ENCODE data around the gene ZGPAT. TPM values are rescaled to one million over a fixed set of nuclear protein-coding genes. Genes with fewer than 3 reads are reported as not detected.
A peak's percentile ranks its signal among the peaks of the same experiment; 100 is the strongest.

Gene ZGPAT
- total RNA-seq, 4 donors from 2014 or later: 13.4 to 20.8 (median 15.5) TPM

DNA sequence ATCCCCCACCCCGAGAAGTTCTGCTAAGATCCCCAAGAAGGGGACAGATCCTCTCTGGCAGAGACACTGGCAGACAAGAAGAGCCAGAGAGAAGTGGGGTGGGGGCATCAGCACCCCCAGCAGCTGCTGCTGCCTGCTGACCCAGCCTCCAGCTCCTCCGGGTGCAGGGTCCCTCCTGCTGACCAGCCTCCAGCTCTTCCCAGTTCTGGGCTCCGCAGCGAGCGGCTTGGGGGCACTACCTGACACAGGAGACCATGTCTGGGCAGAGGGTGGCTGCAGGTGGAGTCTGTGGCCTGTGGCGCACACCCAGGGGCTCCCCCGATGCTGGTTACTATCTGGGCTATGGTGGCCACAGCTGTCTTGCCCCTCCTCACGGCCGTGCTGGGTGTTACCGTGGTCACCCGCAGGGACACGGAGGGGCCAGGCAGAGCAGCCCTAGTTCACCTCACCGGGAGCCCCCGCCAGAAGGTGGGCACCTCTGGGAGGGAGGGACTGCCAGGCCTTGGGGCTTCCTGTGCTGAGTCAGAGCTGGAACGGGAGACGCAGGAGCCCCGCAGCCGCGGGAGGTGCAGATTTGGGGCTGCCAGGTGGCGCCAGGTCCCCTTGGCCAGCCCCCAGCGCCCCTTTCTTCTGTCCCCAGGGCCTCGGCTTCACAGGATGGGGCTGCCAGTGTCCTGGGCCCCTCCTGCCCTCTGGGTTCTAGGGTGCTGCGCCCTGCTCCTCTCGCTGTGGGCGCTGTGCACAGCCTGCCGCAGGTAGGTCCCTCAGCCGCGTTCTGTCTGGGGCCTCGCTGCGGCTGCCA lies 29.3 kb downstream of the ZGPAT start:
- Histone ChIP-seq H3K36me3 (peaks cover 0 to 35% of the 10 kb centered on the region in 2 donors), H3K4me3 (no peak overlapping the region), H3K27ac (no peak overlapping the region), H3K4me1 (peaks cover 17 to 32% of the 10 kb centered on the region in 2 donors), H3K27me3 (no peaks in the 10 kb centered on the region), H3K9me3 (no peaks in the 10 kb centered on the region)
- in situ Hi-C loops (cut with MboI; ENCODE audit: low sequenced_read_pairs in 4 of 4): no loop called here
- ATAC-seq (no peak), DNase-seq (no peak)
- intact Hi-C loops (cut with DNase I; ENCODE audit: low total_unique reads): loop anchor here (5.0 kb wide), 1 partner anchor 95 kb away; no protein-coding TSS in a partner anchor
- TF ChIP-seq, protein P1, sequence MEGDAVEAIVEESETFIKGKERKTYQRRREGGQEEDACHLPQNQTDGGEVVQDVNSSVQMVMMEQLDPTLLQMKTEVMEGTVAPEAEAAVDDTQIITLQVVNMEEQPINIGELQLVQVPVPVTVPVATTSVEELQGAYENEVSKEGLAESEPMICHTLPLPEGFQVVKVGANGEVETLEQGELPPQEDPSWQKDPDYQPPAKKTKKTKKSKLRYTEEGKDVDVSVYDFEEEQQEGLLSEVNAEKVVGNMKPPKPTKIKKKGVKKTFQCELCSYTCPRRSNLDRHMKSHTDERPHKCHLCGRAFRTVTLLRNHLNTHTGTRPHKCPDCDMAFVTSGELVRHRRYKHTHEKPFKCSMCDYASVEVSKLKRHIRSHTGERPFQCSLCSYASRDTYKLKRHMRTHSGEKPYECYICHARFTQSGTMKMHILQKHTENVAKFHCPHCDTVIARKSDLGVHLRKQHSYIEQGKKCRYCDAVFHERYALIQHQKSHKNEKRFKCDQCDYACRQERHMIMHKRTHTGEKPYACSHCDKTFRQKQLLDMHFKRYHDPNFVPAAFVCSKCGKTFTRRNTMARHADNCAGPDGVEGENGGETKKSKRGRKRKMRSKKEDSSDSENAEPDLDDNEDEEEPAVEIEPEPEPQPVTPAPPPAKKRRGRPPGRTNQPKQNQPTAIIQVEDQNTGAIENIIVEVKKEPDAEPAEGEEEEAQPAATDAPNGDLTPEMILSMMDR (IDR thresholded peaks at IDR 0.05 in 4 of 5, conservative IDR thresholded peaks at IDR 0.05 in 1 of 5): no peak
- TF ChIP-seq POLR2A (IDR thresholded peaks at IDR 0.05): no peak

DNA sequence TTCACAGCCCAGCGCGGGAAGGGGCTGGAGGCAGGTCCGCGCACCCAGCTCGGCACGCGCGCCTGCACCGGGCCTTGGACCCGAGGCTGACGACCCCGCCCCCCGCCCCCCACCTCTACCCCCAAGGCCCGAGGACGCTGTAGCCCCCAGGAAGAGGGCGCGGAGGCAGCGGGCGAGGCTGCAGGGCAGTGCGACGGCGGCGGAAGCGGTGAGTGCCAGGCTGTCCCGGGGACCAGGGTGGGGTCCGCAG lies 29.8 kb downstream of the ZGPAT start:
- intact Hi-C loops (cut with DNase I; ENCODE audit: low total_unique reads): loop anchor here (5.0 kb wide), 1 partner anchor 95 kb away; no protein-coding TSS in a partner anchor
- Histone ChIP-seq H3K27me3 (no peaks in the 10 kb centered on the region), H3K27ac (no peak overlapping the region), H3K36me3 (peaks cover 0 to 35% of the 10 kb centered on the region in 2 donors), H3K4me1 (peaks cover 17 to 32% of the 10 kb centered on the region in 2 donors), H3K9me3 (no peaks in the 10 kb centered on the region), H3K4me3 (no peak overlapping the region)
- TF ChIP-seq POLR2A (IDR thresholded peaks at IDR 0.05): no peak
- TF ChIP-seq, protein P1 (IDR thresholded peaks at IDR 0.05 in 4 of 5, conservative IDR thresholded peaks at IDR 0.05 in 1 of 5): no peak
- in situ Hi-C loops (cut with MboI; ENCODE audit: low sequenced_read_pairs in 4 of 4): no loop called here
- DNase-seq: no peak
- ATAC-seq: no peak

DNA sequence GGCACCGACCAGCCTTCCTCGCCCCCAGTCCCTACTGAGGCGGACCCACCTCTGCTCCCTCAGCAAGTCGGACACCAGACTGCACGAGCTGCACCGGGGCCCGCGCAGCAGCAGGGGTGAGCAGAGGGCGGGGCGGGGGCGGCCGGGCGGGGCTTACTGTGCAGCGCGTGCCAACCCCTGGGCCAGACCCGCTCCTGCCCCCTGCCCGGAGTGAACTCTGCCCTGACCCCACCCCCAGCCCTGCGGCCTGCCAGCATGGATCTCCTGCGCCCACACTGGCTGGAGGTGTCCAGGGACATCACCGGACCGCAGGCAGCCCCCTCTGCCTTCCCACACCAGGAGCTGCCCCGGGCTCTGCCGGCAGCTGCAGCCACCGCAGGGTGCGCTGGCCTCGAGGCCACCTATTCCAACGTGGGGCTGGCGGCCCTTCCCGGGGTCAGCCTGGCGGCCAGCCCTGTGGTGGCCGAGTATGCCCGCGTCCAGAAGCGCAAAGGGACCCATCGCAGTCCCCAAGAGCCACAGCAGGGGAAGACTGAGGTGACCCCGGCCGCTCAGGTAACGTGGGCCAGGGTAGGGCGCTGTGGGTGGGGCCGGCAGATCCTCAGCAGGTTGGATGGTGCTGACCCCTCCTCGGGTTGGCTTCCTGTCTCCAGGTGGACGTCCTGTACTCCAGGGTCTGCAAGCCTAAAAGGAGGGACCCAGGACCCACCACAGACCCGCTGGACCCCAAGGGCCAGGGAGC lies 30.3 kb downstream of the ZGPAT start:
- intact Hi-C loops (cut with DNase I; ENCODE audit: low total_unique reads) (loop anchor here (5.0 kb wide), 1 partner anchor 96 kb away; no protein-coding TSS in a partner anchor), in situ Hi-C loops (cut with MboI; ENCODE audit: low sequenced_read_pairs in 4 of 4) (no loop called here)
- H3K4me3 ChIP-seq: peak overlapping the region in 2 of 4 donors; percentile 57 to 91
- H3K4me1 ChIP-seq: peaks cover 17 to 32% of the 10 kb centered on the region in 2 donors
- TF ChIP-seq POLR2A (IDR thresholded peaks at IDR 0.05): no peak
- TF ChIP-seq, protein P1 (IDR thresholded peaks at IDR 0.05 in 4 of 5, conservative IDR thresholded peaks at IDR 0.05 in 1 of 5): no peak
- H3K27me3 ChIP-seq: no peaks in the 10 kb centered on the region
- no peaks in the 10 kb centered on the region for H3K9me3 ChIP-seq
- ATAC-seq: no peak
- peak overlapping the region; percentile 93 to 99 (median 97) for H3K27ac ChIP-seq
- DNase-seq: no peak
- H3K36me3 ChIP-seq: peaks cover 0 to 36% of the 10 kb centered on the region in 2 donors

DNA sequence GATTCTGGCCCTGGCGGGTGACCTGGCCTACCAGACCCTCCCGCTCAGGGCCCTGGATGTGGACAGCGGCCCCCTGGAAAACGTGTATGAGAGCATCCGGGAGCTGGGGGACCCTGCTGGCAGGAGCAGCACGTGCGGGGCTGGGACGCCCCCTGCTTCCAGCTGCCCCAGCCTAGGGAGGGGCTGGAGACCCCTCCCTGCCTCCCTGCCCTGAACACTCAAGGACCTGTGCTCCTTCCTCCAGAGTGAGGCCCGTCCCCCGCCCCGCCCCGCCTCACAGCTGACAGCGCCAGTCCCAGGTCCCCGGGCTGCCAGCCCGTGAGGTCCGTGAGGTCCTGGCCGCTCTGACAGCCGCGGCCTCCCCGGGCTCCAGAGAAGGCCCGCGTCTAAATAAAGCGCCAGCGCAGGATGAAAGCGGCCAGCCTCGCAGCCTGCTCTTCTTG lies 30.9 kb downstream of the ZGPAT start:
- peaks cover 17 to 32% of the 10 kb centered on the region in 2 donors for H3K4me1 ChIP-seq
- H3K9me3 ChIP-seq: no peaks in the 10 kb centered on the region
- H3K27me3 ChIP-seq: no peaks in the 10 kb centered on the region
- H3K4me3 ChIP-seq: peak overlapping the region; percentile 57 to 91 (median 74)
- peak; percentile 50 to 80 for DNase-seq
- peak; percentile 25 to 26 for ATAC-seq
- peaks cover 0 to 36% of the 10 kb centered on the region in 2 donors for H3K36me3 ChIP-seq
- TF ChIP-seq POLR2A (IDR thresholded peaks at IDR 0.05): peak in 1 of 2 donors; percentile 20
- TF ChIP-seq, protein P1 (IDR thresholded peaks at IDR 0.05 in 4 of 5, conservative IDR thresholded peaks at IDR 0.05 in 1 of 5): no peak
- intact Hi-C loops (cut with DNase I; ENCODE audit: low total_unique reads): loop anchor here (1.0 to 5.0 kb wide), 2 partner anchors 96 to 157 kb away; partner anchors contain the start of gene DNAJC5
- peak overlapping the region; percentile 93 to 99 (median 97) for H3K27ac ChIP-seq
- in situ Hi-C loops (cut with MboI; ENCODE audit: low sequenced_read_pairs in 4 of 4): no loop called here
